Mucosa of descending colon (tissue), 3 donors: ENCODE data around the gene MYL12B. TPM values are rescaled to one million over a fixed set of nuclear protein-coding genes. Genes with fewer than 3 reads are reported as not detected.

Experiments used
- ATAC-seq: fragments of 200-7000 bp; cut with Tn5 transposase; one replicate; pipeline ENCODE4 v1.9.1; 2020; ENCODE audit warnings: mild to moderate bottlenecking, moderate library complexity
- DNase-seq, 3 donors: peaks; one replicate each; pipeline ENCODE4 v3.0.0-alpha.2; 2020
- H3K36me3 ChIP-seq: fragments of 200-600 bp; one replicate; pipeline ENCODE4 v1.8.0; 2021; ENCODE audit warnings: low read depth, mild to moderate bottlenecking
- H3K4me1 ChIP-seq: fragments of 200-600 bp; one replicate; pipeline ENCODE4 v1.8.0; 2021; ENCODE audit warnings: low read depth, mild to moderate bottlenecking
- H3K4me3 ChIP-seq: fragments of 200-600 bp; one replicate; pipeline ENCODE4 v1.8.0; 2021; ENCODE audit warnings: mild to moderate bottlenecking
- H3K9me3 ChIP-seq: fragments of 200-600 bp; one replicate; pipeline ENCODE4 v1.8.0; 2021; ENCODE audit warnings: mild to moderate bottlenecking
- intact Hi-C, 2 donors: fragments of 100-400 bp; cut with DNase I in 1 of 2; cut with micrococcal nuclease in 1 of 2; formaldehyde crosslinking; loops; one replicate each; pipeline versions ENCODE4 v1.11.0 to v1.11.1; 2022; cut with DNase I, micrococcal nuclease
- total RNA-seq, 3 donors: library from RNA; stranded (reverse); fragmentation: NEBNext Ultra II Directional in 2 of 3; extraction: Animal tissue kit (Norgen Biotek cat#: 25700) in 2 of 3; gene quantifications; one replicate each; pipeline versions ENCODE4 v1.2.1 to v1.2.4, GENCODE V29; 2021 to 2023
- TF ChIP-seq, protein P1 (sequence below): fragments of 200-600 bp; IDR thresholded peaks from one replicate; pipeline ENCODE4 v1.8.0; 2022; ENCODE audit warnings: antibody characterized with exemption, mild to moderate bottlenecking
- donor health status: DM: no; HTN: no; CAD: no; lungs with moderate emphysema.
- donor health status: DM: no; HTN: no; CAD: no.
- donor health status: DM: no; HTN: yes; CAD: no.

Gene MYL12B
- total RNA-seq, 3 donors from 2014 or later, result 317 to 609 (median 569) TPM

DNA sequence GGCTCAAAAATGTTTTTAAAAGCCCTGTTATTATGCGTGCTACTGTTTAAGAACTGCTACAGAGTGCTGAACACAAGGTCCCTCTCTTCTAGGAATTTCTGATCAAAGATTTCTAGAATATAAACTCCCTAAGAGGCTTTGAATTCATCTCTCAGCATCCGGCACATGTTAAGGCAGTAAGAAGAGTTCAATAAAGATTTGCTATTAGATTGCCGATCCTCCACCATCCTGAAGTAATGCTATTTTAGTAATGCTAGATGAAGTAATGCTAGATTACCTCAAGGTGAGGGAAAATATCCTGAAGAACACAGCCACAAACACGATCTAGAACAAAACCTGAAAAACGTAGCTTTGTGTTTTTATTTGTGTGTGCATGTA is 949 bp upstream of the MYL12B start:
- intact Hi-C loops, result loop anchor here in 1 of 2 donors (10.0 kb wide), 1 partner anchor 334 kb away; no protein-coding TSS in a partner anchor
- Histone ChIP-seq H3K4me3 (peak overlapping the region; percentile 82), H3K4me1 (peaks cover 34% of the 10 kb centered on the region), H3K9me3 (no peaks in the 10 kb centered on the region), H3K36me3 (peaks cover 4% of the 10 kb centered on the region)
- TF ChIP-seq, protein P1, sequence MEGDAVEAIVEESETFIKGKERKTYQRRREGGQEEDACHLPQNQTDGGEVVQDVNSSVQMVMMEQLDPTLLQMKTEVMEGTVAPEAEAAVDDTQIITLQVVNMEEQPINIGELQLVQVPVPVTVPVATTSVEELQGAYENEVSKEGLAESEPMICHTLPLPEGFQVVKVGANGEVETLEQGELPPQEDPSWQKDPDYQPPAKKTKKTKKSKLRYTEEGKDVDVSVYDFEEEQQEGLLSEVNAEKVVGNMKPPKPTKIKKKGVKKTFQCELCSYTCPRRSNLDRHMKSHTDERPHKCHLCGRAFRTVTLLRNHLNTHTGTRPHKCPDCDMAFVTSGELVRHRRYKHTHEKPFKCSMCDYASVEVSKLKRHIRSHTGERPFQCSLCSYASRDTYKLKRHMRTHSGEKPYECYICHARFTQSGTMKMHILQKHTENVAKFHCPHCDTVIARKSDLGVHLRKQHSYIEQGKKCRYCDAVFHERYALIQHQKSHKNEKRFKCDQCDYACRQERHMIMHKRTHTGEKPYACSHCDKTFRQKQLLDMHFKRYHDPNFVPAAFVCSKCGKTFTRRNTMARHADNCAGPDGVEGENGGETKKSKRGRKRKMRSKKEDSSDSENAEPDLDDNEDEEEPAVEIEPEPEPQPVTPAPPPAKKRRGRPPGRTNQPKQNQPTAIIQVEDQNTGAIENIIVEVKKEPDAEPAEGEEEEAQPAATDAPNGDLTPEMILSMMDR, result no peak
- DNase-seq (no peak), ATAC-seq (no peak)

DNA sequence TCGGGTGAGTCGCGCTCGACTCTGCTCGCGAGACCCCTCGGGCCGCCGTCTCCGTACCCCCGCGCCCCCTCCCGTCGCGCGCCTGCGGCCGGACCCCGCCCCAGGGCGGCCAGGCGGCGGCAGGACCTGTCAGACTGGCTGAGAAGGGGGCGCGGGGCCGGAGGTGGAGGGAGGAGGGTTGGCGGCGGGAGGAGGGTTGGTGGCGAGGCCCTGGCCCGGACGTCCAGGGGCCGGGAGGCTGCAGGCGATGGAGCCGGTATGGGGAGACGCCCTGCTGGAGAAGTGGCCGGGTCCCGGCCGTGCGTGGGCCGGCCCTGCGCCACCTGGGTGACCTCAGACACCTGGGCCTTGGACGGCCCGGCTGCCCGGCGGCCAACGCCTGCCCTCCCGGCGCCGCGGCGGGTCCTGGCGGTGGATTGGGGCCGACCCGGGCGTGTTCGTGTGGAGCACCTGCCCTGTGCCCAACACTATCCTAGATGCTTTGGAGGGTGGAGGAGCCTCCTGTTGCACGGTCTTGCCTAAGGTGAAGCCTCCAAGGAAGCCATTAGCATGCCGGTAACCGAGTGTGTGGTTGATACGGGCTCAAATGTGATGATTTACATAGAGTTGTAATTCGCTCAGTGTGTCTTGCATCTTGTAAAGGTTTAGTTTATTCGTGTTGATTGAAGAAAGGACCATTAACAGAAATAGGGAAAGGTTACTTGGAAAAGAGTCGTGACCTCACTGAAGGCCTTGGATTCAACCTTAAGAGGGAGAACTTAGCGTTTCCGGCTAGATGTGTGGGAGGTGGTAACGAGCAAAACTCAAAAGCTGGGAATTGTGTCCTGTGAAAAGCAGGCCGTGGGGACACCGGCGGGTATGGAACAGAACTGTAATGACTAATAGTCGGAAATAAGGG is 550 bp downstream of the MYL12B start:
- H3K9me3 ChIP-seq, result no peaks in the 10 kb centered on the region
- ATAC-seq (peak; percentile 60), DNase-seq (peak in 2 of 3 donors; percentile 45 to 67)
- TF ChIP-seq, protein P1, result no peak
- H3K4me3 ChIP-seq, result peak overlapping the region; percentile 82
- H3K36me3 ChIP-seq, result no peaks in the 10 kb centered on the region
- H3K4me1 ChIP-seq, result peaks cover 47% of the 10 kb centered on the region
- intact Hi-C loops, result loop anchor here in 1 of 2 donors (10.0 kb wide), 1 partner anchor 332 kb away; no protein-coding TSS in a partner anchor

DNA sequence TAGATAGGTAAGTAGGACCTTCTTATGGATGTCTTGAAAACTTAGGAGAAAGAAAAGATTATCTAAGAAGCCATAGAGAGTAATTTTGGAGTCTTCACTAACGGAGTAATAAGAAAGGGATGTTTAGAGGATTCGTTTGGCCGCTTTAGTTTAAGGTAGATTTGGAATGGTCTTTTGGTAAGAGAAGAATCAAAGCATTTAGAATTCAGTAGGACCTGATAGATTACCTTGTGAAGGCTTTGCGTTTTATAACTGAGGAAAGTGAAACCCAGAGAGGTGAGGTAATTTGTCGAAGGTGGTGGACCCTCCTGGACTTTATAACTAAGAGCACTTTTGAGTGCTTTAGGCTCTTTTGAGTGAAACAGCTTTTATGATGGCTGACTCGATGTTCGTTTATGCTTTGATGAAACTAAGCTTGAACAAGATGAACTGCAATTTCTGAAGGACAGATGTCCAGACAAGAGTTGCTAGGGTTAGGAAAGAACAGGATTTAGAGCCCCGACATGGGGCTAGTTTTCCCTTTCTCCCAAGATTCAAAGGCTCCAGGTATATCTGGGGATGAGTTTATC is 1.3 kb downstream of the MYL12B start:
- DNase-seq, result no peak
- intact Hi-C loops, result loop anchor here in 1 of 2 donors (10.0 kb wide), 1 partner anchor 332 kb away; no protein-coding TSS in a partner anchor

DNA sequence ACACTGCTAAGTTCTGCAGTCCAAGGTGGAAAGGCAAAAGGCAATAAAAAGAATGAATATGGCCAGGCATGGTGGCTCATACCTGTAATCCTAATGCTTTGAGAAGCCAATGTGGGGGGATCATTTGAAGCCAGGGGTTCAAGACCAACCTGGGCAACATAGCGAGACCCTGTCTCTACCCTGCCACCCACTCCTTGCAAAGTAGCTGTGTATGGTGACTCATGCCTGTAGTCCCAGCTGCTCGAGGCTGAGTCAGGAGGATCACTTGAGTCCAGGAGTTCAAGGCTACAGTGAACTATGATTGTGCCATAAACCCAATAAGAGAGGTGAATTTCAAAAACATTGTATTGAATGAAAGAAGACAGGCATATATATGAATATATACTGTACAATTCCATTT is 2.4 kb downstream of the MYL12B start:
- TF ChIP-seq, protein P1, result no peak
- Histone ChIP-seq H3K4me1 (peaks cover 63% of the 10 kb centered on the region), H3K36me3 (no peaks in the 10 kb centered on the region), H3K9me3 (no peaks in the 10 kb centered on the region), H3K4me3 (no peak overlapping the region)
- intact Hi-C loops, result loop anchor here in 1 of 2 donors (10.0 kb wide), 1 partner anchor 330 kb away; no protein-coding TSS in a partner anchor
- ATAC-seq (peak; percentile 9), DNase-seq (no peak)

More for the DNA sequence above, 1.3 kb downstream of the MYL12B start:
- peaks cover 54% of the 10 kb centered on the region for H3K4me1 ChIP-seq
- H3K4me3 ChIP-seq, result peak overlapping the region; percentile 82
- TF ChIP-seq, protein P1, result no peak
- H3K36me3 ChIP-seq, result no peaks in the 10 kb centered on the region
- no peaks in the 10 kb centered on the region for H3K9me3 ChIP-seq
- no peak for ATAC-seq

DNA sequence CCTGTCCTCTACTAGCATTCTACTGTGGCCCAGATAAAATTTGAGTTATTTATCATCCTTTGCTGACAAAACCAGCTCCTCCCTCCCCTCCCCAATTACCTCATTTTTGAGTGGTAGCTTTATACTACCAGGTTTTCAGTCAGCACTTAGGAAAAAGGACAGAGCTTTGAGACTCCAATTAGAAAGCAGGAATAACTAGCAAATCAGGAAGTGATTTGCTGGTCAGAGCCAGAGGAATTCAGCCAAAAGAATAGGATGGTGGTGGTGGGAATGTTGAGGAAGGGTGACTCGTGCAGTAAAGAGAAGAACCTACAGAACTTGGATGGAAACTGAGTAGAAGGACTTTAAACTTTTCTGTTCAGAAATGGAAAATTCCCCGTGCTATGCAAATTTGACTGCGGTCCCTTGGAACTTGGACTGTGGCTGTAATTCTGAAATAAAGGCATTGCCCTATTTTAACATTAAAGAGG is 3.7 kb downstream of the MYL12B start:
- H3K4me1 ChIP-seq, result peaks cover 64% of the 10 kb centered on the region
- H3K4me3 ChIP-seq, result no peak overlapping the region

More for the DNA sequence above, 3.7 kb downstream of the MYL12B start:
- no peak for ATAC-seq
- Histone ChIP-seq H3K9me3 (no peaks in the 10 kb centered on the region), H3K36me3 (no peaks in the 10 kb centered on the region)
- no peak for DNase-seq
- TF ChIP-seq, protein P1, result no peak
- intact Hi-C loops, result loop anchor here in 1 of 2 donors (10.0 kb wide), 1 partner anchor 329 kb away; no protein-coding TSS in a partner anchor
